HEK293 (cell line): ENCODE measurements around the gene KBTBD12.

Experiments used
- BCL11A ChIP-seq: fragments of 450-650 bp; formaldehyde crosslinking; IDR thresholded peaks from 2 replicates; pipeline ENCODE4 v1.5.1; 2016; ENCODE audit warnings: low read depth, missing biosample characterization, missing genetic modification characterization
- GLI4 ChIP-seq: fragments of 450-650 bp; formaldehyde crosslinking; IDR thresholded peaks from 2 replicates; pipeline ENCODE4 v1.5.1; 2016; ENCODE audit warnings: missing biosample characterization, missing genetic modification characterization
- YY1 ChIP-seq: fragments of 450-650 bp; formaldehyde crosslinking; IDR thresholded peaks from 2 replicates; pipeline ENCODE4 v1.5.1; 2018; ENCODE audit warnings: missing biosample characterization, missing genetic modification characterization
- ZNF623 ChIP-seq: fragments of 450-650 bp; formaldehyde crosslinking; IDR thresholded peaks from 2 replicates; pipeline ENCODE4 v1.5.1; 2016; ENCODE audit warnings: missing biosample characterization, missing genetic modification characterization
- ZNF664 ChIP-seq: fragments of 450-650 bp; formaldehyde crosslinking; IDR thresholded peaks from 2 replicates; pipeline ENCODE4 v1.5.1; 2016; ENCODE audit warnings: missing biosample characterization, missing genetic modification characterization
- TF ChIP-seq, protein P1 (sequence below): fragments of 450-650 bp; formaldehyde crosslinking; IDR thresholded peaks from 2 replicates; pipeline ENCODE4 v1.5.1; 2016; ENCODE audit warnings: missing biosample characterization, missing genetic modification characterization
- TF ChIP-seq, protein P2 (sequence below): fragments of 450-650 bp; IDR thresholded peaks from 2 replicates; pipeline ENCODE4 v1.5.1; 2018; ENCODE audit warnings: missing biosample characterization, mild to moderate bottlenecking, missing genetic modification characterization
- TF ChIP-seq, protein P3 (sequence below): fragments of 450-650 bp; formaldehyde crosslinking; IDR thresholded peaks from 2 replicates; pipeline ENCODE4 v1.5.1; 2016; ENCODE audit warnings: missing biosample characterization, missing genetic modification characterization
- TF ChIP-seq, protein P4 (sequence below): fragments of 450-650 bp; formaldehyde crosslinking; IDR thresholded peaks from 2 replicates; pipeline ENCODE4 v1.5.1; 2016; ENCODE audit warnings: missing biosample characterization, missing genetic modification characterization

DNA sequence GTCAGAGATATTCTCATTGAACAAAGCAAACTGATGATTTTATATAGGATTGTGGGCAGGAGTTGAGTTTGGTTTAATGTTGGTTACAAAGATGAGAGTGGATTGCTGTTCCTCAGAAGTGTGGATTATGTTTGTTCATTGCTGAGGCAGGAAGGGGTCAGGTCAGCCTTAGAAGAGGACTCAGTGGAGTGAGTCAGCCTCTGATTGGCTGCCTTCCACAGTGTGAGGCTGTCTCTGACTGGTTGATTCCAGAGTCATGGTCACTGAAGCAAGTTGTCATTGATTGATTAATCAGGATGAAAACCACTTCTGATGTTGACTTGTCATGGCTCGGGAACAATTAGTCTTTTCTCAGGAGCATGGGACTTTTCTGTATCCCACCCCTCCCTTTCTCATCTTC is 36.2 kb downstream of the KBTBD12 start:
- TF ChIP-seq, protein P1, sequence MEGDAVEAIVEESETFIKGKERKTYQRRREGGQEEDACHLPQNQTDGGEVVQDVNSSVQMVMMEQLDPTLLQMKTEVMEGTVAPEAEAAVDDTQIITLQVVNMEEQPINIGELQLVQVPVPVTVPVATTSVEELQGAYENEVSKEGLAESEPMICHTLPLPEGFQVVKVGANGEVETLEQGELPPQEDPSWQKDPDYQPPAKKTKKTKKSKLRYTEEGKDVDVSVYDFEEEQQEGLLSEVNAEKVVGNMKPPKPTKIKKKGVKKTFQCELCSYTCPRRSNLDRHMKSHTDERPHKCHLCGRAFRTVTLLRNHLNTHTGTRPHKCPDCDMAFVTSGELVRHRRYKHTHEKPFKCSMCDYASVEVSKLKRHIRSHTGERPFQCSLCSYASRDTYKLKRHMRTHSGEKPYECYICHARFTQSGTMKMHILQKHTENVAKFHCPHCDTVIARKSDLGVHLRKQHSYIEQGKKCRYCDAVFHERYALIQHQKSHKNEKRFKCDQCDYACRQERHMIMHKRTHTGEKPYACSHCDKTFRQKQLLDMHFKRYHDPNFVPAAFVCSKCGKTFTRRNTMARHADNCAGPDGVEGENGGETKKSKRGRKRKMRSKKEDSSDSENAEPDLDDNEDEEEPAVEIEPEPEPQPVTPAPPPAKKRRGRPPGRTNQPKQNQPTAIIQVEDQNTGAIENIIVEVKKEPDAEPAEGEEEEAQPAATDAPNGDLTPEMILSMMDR, result no peak
- TF ChIP-seq BCL11A (tag by site-specific recombination), result no peak
- TF ChIP-seq, protein P2, sequence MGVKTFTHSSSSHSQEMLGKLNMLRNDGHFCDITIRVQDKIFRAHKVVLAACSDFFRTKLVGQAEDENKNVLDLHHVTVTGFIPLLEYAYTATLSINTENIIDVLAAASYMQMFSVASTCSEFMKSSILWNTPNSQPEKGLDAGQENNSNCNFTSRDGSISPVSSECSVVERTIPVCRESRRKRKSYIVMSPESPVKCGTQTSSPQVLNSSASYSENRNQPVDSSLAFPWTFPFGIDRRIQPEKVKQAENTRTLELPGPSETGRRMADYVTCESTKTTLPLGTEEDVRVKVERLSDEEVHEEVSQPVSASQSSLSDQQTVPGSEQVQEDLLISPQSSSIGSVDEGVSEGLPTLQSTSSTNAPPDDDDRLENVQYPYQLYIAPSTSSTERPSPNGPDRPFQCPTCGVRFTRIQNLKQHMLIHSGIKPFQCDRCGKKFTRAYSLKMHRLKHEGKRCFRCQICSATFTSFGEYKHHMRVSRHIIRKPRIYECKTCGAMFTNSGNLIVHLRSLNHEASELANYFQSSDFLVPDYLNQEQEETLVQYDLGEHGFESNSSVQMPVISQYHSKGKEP (tag by site-specific recombination), result no peak
- no peak for TF ChIP-seq YY1 (tag by site-specific recombination)
- no peak for TF ChIP-seq ZNF664 (tag by site-specific recombination)
- TF ChIP-seq, protein P3, sequence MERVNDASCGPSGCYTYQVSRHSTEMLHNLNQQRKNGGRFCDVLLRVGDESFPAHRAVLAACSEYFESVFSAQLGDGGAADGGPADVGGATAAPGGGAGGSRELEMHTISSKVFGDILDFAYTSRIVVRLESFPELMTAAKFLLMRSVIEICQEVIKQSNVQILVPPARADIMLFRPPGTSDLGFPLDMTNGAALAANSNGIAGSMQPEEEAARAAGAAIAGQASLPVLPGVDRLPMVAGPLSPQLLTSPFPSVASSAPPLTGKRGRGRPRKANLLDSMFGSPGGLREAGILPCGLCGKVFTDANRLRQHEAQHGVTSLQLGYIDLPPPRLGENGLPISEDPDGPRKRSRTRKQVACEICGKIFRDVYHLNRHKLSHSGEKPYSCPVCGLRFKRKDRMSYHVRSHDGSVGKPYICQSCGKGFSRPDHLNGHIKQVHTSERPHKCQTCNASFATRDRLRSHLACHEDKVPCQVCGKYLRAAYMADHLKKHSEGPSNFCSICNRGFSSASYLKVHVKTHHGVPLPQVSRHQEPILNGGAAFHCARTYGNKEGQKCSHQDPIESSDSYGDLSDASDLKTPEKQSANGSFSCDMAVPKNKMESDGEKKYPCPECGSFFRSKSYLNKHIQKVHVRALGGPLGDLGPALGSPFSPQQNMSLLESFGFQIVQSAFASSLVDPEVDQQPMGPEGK (tag by site-specific recombination), result no peak
- no peak for TF ChIP-seq GLI4 (tag by site-specific recombination)
- TF ChIP-seq ZNF623, result no peak
- TF ChIP-seq, protein P4, sequence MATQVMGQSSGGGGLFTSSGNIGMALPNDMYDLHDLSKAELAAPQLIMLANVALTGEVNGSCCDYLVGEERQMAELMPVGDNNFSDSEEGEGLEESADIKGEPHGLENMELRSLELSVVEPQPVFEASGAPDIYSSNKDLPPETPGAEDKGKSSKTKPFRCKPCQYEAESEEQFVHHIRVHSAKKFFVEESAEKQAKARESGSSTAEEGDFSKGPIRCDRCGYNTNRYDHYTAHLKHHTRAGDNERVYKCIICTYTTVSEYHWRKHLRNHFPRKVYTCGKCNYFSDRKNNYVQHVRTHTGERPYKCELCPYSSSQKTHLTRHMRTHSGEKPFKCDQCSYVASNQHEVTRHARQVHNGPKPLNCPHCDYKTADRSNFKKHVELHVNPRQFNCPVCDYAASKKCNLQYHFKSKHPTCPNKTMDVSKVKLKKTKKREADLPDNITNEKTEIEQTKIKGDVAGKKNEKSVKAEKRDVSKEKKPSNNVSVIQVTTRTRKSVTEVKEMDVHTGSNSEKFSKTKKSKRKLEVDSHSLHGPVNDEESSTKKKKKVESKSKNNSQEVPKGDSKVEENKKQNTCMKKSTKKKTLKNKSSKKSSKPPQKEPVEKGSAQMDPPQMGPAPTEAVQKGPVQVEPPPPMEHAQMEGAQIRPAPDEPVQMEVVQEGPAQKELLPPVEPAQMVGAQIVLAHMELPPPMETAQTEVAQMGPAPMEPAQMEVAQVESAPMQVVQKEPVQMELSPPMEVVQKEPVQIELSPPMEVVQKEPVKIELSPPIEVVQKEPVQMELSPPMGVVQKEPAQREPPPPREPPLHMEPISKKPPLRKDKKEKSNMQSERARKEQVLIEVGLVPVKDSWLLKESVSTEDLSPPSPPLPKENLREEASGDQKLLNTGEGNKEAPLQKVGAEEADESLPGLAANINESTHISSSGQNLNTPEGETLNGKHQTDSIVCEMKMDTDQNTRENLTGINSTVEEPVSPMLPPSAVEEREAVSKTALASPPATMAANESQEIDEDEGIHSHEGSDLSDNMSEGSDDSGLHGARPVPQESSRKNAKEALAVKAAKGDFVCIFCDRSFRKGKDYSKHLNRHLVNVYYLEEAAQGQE (tag by site-specific recombination), result no peak
